Measurements from ENCODE around the gene GABRR2.

GABRR2 gene

DNA sequence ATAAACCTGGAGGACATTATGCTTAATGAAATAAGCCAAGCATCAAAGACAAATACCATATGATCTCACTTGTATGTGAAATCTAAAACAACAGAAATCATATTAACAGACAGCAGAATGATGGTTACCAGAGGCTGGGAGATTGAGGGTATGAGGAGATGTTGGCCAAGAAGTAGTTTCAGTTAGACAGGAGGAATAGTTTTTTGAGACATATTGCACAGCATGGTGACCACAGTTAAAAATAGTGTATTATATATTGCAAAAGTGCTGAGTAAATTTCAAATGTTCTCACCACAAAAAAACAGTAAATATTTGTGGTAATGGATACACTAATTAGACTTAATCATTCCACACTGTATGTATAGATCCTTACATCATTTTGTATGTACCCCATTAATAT, 99.7 kb downstream of the GABRR2 start:
- no peaks in the 10 kb centered on the region for H3K79me2 ChIP-seq (ENCODE audit: insufficient read depth, low read length)
- no peak overlapping the region for H3K4me3 ChIP-seq (ENCODE audit: low read depth, low read length, poor library complexity, severe bottlenecking)
- H3F3A ChIP-seq (ENCODE audit: insufficient read depth, low read length), result no peaks in the 10 kb centered on the region
- no peaks in the 10 kb centered on the region for H3K36me3 ChIP-seq (ENCODE audit: insufficient read depth, low read length)
- H4K20me1 ChIP-seq (ENCODE audit: insufficient read depth, low read length), result no peaks in the 10 kb centered on the region
- TF ChIP-seq EZH2 (IDR thresholded peaks at IDR 0.05; ENCODE audit: borderline replicate concordance, low read length), result no peak
- TF ChIP-seq, protein P1, sequence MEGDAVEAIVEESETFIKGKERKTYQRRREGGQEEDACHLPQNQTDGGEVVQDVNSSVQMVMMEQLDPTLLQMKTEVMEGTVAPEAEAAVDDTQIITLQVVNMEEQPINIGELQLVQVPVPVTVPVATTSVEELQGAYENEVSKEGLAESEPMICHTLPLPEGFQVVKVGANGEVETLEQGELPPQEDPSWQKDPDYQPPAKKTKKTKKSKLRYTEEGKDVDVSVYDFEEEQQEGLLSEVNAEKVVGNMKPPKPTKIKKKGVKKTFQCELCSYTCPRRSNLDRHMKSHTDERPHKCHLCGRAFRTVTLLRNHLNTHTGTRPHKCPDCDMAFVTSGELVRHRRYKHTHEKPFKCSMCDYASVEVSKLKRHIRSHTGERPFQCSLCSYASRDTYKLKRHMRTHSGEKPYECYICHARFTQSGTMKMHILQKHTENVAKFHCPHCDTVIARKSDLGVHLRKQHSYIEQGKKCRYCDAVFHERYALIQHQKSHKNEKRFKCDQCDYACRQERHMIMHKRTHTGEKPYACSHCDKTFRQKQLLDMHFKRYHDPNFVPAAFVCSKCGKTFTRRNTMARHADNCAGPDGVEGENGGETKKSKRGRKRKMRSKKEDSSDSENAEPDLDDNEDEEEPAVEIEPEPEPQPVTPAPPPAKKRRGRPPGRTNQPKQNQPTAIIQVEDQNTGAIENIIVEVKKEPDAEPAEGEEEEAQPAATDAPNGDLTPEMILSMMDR (IDR thresholded peaks at IDR 0.05; ENCODE audit: low read length), result no peak
- H3K9ac ChIP-seq (ENCODE audit: low read length), result no peak overlapping the region
- no peak overlapping the region for H3K4me2 ChIP-seq (ENCODE audit: low read length)
- no peak overlapping the region for H2AFZ ChIP-seq (ENCODE audit: low read length)
- no peak overlapping the region for H3K27ac ChIP-seq (ENCODE audit: low read depth, low read length, poor library complexity, severe bottlenecking)
- no peaks in the 10 kb centered on the region for H3K9me3 ChIP-seq (ENCODE audit: low read length)
- no peaks in the 10 kb centered on the region for H3K4me1 ChIP-seq (ENCODE audit: insufficient read depth, low read length, severe bottlenecking)
- H3K27me3 ChIP-seq (ENCODE audit: insufficient read depth, low read length), result peaks cover 9% of the 10 kb centered on the region
- no peaks in the 10 kb centered on the region for H3K9me2 ChIP-seq (ENCODE audit: low read depth, low read length)

GRCh38 chr6:89214197-89214596, 100.9 kb downstream of the GABRR2 start:
- Histone ChIP-seq H3K4me3 (ENCODE audit: low read depth, low read length, poor library complexity, severe bottlenecking) (no peak overlapping the region), H3K9me3 (ENCODE audit: low read length) (no peaks in the 10 kb centered on the region), H3K4me2 (ENCODE audit: low read length) (no peak overlapping the region), H3K27me3 (ENCODE audit: insufficient read depth, low read length) (peaks cover 9% of the 10 kb centered on the region), H3K9ac (ENCODE audit: low read length) (no peak overlapping the region), H3K4me1 (ENCODE audit: insufficient read depth, low read length, severe bottlenecking) (no peaks in the 10 kb centered on the region), H3K27ac (ENCODE audit: low read depth, low read length, poor library complexity, severe bottlenecking) (no peak overlapping the region), H3K9me2 (ENCODE audit: low read depth, low read length) (no peaks in the 10 kb centered on the region), H2AFZ (ENCODE audit: low read length) (no peak overlapping the region), H4K20me1 (ENCODE audit: insufficient read depth, low read length) (no peaks in the 10 kb centered on the region), H3K36me3 (ENCODE audit: insufficient read depth, low read length) (no peaks in the 10 kb centered on the region), H3F3A (ENCODE audit: insufficient read depth, low read length) (no peaks in the 10 kb centered on the region), H3K79me2 (ENCODE audit: insufficient read depth, low read length) (no peaks in the 10 kb centered on the region)
- TF ChIP-seq, protein P1 (IDR thresholded peaks at IDR 0.05; ENCODE audit: low read length), result no peak
- TF ChIP-seq EZH2 (IDR thresholded peaks at IDR 0.05; ENCODE audit: borderline replicate concordance, low read length), result no peak

DNA sequence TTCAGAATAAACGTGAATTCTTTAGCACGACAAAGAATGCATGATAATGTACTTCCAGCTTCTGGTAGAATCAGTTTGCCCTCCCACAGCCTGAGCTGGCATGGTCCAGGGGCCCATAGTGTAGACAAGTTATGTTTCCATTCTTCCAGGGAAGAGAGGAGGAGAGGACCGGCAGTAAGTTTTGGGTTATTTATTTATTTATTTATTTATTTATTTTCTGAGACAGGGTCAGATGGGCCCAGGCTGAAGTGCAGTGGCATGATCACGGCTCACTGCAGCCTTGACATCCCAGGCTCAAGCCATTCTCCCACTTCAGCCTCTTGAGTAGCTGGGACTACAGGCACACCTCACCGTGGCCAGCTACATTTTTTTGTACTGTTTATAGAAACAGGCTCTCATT, 102.6 kb downstream of the GABRR2 start:
- Histone ChIP-seq H3K27ac (ENCODE audit: low read depth, low read length, poor library complexity, severe bottlenecking) (no peak overlapping the region), H3K9me2 (ENCODE audit: low read depth, low read length) (no peaks in the 10 kb centered on the region), H3K27me3 (ENCODE audit: insufficient read depth, low read length) (peaks cover under 1% of the 10 kb centered on the region; the same call in 1 of the 2 replicates), H3F3A (ENCODE audit: insufficient read depth, low read length) (no peaks in the 10 kb centered on the region), H3K9ac (ENCODE audit: low read length) (no peak overlapping the region), H2AFZ (ENCODE audit: low read length) (no peak overlapping the region), H3K4me2 (ENCODE audit: low read length) (no peak overlapping the region), H3K9me3 (ENCODE audit: low read length) (no peaks in the 10 kb centered on the region), H4K20me1 (ENCODE audit: insufficient read depth, low read length) (no peaks in the 10 kb centered on the region), H3K79me2 (ENCODE audit: insufficient read depth, low read length) (no peaks in the 10 kb centered on the region), H3K4me3 (ENCODE audit: low read depth, low read length, poor library complexity, severe bottlenecking) (no peak overlapping the region), H3K36me3 (ENCODE audit: insufficient read depth, low read length) (no peaks in the 10 kb centered on the region), H3K4me1 (ENCODE audit: insufficient read depth, low read length, severe bottlenecking) (no peaks in the 10 kb centered on the region)
- TF ChIP-seq, protein P1 (IDR thresholded peaks at IDR 0.05; ENCODE audit: low read length), result no peak
- no peak for TF ChIP-seq EZH2 (IDR thresholded peaks at IDR 0.05; ENCODE audit: borderline replicate concordance, low read length)

Data from OCI-LY1 (cell line).